ENCODE results near the gene BCL7B. TPM values are rescaled to one million over a fixed set of nuclear protein-coding genes. Genes with fewer than 3 reads are reported as not detected.
"Not testable (repeated sequence)": the region's sequence is repeated elsewhere in the genome, so short reads cannot be mapped to it uniquely, and the experiment has no call there.

The BCL7B gene
- total RNA-seq, 1 experiment from 2014 or later = 34.0 TPM

DNA sequence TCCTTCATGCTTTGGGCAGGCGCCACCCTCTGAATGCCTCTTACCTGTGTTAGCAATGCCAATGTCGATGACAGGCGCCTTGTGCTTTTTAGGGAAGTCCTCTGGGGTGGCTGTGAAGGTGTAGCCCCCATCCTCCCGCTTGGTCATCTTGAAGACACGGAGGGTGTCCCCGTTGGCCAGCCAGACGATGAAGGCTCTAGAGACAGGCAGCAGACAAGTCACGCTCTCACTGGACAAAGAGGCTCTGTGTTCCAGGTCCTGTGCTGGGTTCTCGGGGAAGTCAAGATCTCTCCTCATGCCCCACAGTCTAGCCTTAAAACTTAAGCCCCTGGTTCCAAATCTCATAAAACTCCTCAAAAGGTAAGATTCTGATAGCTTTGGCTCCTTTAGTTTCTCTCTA lies 15.8 kb upstream of the BCL7B start:
- no peak for DNase-seq (ENCODE audit: extremely low read depth, low read depth)

DNA sequence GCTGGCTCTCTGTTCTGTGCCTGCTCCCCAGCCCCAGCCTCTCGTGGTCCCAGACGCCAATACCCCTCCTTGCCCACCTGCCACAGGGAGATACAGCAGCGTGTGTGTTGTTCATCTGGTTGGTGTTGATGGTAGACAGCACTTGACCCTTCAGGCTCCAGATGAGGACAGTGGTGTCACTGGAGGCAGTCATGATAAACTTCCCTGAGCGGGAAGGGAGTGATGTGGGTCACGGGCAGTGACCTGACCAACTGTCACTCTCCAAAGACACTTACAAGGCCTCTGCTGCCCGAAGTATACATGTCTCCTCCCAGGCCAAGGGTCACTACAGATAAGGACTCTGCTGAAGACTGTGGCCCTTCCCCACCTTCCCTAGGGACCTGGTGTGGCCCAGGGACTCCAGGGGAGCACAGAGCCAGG lies 15.3 kb upstream of the BCL7B start:
- no peak for DNase-seq (ENCODE audit: extremely low read depth, low read depth)

GRCh38 chr7:73570977-73571376 lies 13.5 kb upstream of the BCL7B start:
- no peak for DNase-seq (ENCODE audit: extremely low read depth, low read depth)

- DNase-seq (ENCODE audit: extremely low read depth, low read depth) = no peak
Measured at GRCh38 chr7:73570521-73570920, 13.0 kb upstream of the BCL7B start.

- DNase-seq (ENCODE audit: extremely low read depth, low read depth) = no peak
Measured at GRCh38 chr7:73569042-73569608, 11.6 kb upstream of the BCL7B start.

DNA sequence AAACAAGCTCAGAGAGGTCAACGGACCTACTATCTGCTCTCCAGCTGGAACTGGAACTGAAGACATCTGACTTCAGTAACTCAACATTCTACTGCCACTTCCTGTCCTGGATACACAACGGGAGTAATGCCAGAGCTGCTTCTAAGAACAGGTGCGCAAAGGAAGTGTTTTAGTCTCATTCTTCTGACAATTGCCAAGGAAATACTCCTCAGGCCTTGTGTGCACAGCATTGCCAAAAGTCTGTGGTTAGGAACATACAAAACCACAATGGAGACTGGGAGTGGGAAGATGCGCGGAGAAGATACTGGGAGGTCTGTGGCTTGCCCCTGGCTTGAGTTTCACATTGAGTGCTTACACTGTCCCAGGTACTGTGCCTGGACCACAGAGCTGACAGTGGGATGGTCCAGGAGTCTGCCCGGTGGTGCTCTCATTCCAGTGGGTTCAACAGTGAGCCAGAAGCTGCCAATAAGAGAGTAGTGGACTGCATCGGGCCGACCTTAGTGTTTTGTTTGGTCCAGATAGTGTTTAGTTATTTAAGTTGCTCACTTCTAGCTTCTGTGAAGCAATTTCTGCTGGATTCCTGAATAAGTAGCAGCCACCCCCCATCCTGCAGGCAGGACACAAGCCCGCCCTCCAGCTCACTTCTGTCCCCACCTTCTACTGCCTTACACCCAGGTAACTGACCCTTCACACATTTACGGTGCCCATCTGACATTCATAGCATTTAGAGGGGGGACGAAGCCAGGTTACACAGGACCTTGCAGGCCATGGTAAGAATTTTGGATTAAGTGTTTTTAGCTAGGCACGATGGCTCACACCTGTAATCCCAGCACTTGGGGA lies 10.6 kb upstream of the BCL7B start:
- no peak for DNase-seq (ENCODE audit: extremely low read depth, low read depth)

- DNase-seq (ENCODE audit: extremely low read depth, low read depth) = no peak
Measured at GRCh38 chr7:73567140-73567539, 9.7 kb upstream of the BCL7B start.

- not testable (repeated sequence) for DNase-seq (ENCODE audit: extremely low read depth, low read depth)
Measured at GRCh38 chr7:73566431-73566830, 8.9 kb upstream of the BCL7B start.

DNA sequence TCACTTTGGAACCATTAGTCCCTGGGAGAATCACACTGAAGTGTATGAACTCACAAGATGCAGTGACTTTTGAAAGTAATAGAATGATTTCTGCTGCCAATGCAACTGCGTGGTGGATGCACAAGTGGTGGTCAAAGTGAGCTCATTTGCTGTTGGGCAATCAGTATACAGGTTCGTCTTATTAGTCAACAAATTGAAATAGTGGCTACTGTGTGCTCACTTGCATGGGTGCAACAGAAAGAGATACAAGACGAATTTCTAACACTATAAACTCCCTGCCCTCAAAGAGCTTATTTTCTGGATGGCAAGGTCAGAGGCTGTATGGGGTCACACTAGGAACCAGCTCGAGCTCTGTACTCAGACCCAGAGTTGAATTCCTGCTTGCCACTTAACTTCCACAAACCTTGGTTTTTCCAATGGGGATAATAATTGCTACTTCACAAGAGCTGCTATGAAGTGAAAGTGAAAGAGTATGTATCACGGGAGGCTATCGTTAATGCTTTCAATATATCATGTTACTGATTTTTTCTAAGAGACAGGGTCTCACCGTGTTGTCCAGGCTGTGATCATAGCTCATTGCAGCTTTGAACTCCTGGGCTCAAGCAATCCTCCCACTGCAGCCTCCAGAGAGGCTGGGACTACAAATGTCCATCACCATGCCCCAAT lies 8.3 kb upstream of the BCL7B start:
- no peak for DNase-seq (ENCODE audit: extremely low read depth, low read depth)

DNA sequence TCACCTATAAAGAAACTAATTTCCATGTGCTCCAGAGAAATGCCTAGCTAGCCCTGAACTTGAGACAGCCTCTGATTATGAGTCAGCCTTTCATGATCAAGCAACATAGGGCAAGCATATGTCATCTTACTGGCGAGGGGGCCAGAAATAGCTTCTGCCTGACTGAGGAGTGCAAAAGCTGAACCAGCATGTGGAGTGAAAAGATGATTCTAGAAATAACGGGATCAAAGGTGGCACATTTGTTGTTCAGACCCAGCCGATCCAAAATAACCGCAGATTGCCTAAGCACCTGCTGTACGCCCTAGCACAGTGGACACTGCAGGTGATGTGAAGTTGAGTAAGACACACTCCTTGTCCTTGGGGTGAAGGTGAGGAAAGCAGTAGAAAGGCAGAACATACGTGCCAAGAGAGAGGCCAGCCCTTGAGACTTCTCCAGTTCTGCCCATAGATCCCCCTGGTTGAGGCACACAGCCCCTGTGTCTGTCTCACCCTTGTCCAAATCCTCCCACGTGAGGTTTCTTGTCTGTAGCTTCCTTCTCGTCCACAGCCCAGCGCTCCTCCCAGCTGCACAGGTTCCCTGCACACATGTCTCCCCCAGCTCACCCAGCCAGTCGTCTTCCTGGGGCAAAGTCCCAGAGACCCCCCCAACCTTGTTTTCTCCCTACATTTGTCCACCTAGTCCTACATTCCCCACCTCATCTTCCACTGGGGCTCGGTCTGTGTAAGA lies 2.8 kb upstream of the BCL7B start:
- DNase-seq (ENCODE audit: extremely low read depth, low read depth) = peak; percentile 39

DNA sequence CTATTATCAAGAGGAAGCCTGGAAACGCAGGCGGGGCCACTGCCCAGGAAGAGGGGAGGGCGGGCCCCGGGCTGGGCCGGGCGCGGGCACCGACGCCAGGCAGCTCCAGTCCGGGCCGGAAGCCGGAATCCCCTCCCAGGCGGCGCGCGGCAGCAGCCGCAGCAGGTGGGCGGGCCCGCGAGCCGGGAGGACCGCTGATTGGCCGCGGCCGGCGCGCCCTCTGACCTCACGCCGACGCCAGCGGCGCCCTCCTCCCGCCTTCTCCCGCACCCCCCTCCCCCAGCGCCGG lies 438 bp downstream of the BCL7B start:
- DNase-seq (ENCODE audit: extremely low read depth, low read depth) = peak; percentile 91

DNA sequence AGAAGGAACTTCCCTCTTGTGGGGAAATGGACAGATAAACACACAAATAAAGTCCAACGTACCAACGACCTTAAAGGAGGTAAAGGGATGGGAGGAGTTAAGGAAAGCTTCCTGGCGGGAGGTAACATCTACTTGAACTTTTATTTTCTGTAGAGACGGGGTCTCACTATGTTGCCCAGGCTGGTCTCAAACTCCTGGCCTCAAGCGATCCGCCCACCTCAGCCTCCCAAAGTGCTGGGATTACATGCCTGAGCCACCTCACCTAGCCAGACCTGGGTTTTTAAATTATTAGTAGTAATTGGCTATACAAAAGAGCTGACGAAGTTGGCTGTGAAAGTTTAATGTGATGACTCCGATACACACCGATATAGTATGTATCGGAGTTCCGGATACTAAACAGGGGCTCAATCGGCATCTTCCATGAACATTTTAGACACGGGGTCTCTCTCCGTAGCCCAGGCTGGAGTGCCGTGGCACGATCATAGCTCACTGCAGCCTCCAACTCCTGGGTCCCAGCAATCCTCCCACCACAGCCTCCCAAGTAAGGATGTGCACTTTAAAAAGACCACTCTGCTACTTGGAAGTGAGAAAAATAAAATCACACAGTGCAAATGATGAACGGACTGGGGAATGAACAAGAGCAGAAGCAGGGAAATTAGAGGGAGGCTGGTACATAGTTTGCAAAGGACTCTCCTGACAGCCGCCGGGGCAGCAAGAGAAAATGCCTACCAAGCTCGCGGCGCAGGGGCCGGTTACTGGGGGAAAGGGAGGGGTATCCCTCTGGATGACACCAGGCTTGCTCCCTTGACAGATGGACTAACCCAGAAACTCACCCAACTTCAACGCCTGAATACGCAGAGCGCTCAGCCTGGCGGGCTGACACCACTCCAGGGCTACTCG lies 1.0 kb downstream of the BCL7B start:
- no peak for DNase-seq (ENCODE audit: extremely low read depth, low read depth)

GRCh38 chr7:73555411-73555982 lies 2.0 kb downstream of the BCL7B start:
- no peak for DNase-seq (ENCODE audit: extremely low read depth, low read depth)

- not testable (repeated sequence) for DNase-seq (ENCODE audit: extremely low read depth, low read depth)
Measured at GRCh38 chr7:73550093-73550492, 7.4 kb downstream of the BCL7B start.

DNA sequence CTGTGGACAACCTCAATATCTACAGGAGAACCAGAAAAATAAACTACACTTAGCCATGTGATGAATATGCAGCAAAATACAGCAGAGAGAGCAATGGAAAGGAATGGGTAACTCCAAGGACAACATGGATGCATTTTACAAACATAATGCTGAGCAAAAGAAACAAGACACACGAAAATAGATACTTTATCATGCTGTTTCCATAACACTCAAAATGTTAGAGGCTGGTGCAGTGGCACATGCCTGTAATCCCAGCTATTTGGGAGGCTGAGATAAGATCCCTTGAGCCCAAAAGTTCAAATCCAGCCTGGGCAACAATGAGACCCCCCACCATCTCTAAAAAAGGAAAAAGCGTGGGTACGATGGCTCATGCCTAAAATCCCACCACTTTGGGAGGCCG lies 8.3 kb downstream of the BCL7B start:
- DNase-seq (ENCODE audit: extremely low read depth, low read depth) = no peak

DNA sequence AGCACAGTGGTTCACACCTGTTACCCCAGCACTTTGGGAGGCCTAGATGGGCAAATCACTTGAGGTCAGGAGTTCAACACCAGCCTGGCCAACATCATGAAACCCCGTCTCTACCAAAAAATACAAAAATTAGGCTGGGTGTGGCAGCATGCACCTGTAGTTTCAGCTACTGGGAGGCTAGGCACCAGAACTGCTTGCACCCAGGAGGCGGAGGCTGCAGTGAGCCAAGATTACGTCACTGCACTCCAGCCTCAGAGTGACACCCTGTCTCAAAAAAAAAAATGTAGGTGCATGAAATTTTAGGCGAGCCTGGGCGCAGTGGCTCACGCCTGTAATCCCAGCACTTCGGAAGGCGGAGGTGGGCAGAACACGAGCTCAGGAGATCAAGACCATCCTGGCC lies 9.6 kb downstream of the BCL7B start:
- no peak for DNase-seq (ENCODE audit: extremely low read depth, low read depth)

DNA sequence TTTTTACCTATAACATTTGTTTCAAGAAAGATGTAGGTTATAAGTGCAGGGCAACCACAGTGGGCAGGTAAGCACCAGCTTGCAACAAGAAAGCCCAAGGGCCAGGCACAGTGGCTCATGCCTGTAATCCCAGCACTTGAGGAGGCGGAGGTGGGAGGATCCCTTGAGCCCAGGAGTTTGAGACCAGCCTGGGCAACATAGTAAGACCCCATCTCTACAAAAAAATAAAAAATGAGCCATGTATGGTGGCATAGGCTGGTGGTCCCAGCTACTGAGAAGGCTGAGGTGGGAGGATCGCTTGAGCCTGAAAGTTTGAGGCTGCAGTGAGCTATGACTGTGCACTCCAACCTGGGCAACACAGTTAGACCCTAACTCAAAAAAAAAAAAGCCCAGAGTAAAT lies 12.8 kb downstream of the BCL7B start:
- no peak for DNase-seq (ENCODE audit: extremely low read depth, low read depth)

DNA sequence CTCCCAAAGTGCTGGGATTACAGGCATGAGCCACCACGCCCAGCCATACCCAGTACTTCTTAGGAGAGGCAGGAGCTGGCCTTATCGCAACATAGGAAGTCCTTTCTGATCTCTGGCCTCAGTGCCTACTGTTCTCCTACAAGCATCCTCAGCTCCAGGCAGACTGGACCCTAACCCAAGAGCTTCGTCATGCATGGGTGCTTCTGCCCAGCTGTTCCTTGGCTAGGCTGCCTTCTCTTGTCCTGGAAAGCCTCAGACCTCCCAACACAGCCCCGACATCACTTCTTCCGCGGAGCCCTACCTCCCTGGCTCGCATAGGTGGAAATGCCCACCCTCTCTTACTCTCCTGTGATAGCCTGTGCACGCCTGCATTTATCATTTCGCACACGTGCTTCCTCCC lies 15.8 kb downstream of the BCL7B start:
- DNase-seq (ENCODE audit: extremely low read depth, low read depth) = no peak

DNA sequence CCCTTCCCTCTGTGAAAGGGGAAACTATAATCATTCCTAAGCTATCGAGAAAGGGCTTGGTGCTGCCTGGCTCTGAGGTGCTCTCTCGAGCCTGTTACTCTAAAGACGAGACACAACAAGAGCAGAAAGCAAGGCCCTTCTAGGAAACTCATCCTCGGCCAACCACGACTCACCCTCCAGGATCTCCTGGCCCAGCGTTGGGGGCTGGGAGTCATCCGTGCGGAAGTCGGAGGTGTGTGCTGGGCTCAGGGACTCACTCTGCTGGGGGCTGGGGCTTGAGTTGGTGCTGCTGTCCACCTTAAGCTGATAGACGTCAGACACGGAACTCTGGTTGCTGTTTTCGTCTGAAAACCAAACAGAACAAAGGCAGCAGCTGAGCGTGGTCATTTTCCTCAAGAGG lies 17.8 kb downstream of the BCL7B start:
- DNase-seq (ENCODE audit: extremely low read depth, low read depth) = no peak

- not testable (repeated sequence) for DNase-seq (ENCODE audit: extremely low read depth, low read depth)
Measured at GRCh38 chr7:73538510-73538909, 19.0 kb downstream of the BCL7B start.

All from NCI-H460 (cell line).